ENCODE measurements around the gene POMT2.

Gene POMT2

GRCh38 chr14:77329872-77330271 is 9.2 kb upstream of the POMT2 start:
- CTCF ChIA-PET = interaction anchor here (0.9 to 5.1 kb wide), 4 partner anchors 9 to 206 kb away, joined by 3 to 32 read pairs (median 4); no protein-coding TSS in a partner anchor
- DNase-seq (ENCODE audit: extremely low spot score) = no peak
- TF ChIP-seq CTCF (IDR thresholded peaks at IDR 0.05; ENCODE audit: control extremely low read depth, extremely low read depth, low read depth, missing control alignments) = no peak
- POLR2A ChIA-PET = interaction anchor here (0.8 kb wide), 1 partner anchor 128 kb away, joined by 3 read pairs; the partner anchor contains the start of gene VIPAS39

GRCh38 chr14:77327111-77327510 is 6.4 kb upstream of the POMT2 start:
- TF ChIP-seq CTCF (IDR thresholded peaks at IDR 0.05; ENCODE audit: control extremely low read depth, extremely low read depth, low read depth, missing control alignments) = no peak
- CTCF ChIA-PET = interaction anchor here (3.1 to 5.1 kb wide), 2 partner anchors 9 to 12 kb away, joined by 10 to 32 read pairs; no protein-coding TSS in a partner anchor
- POLR2A ChIA-PET = no interaction called here
- no peak for DNase-seq (ENCODE audit: extremely low spot score)

GRCh38 chr14:77325746-77326094 is 5.0 kb upstream of the POMT2 start:
- POLR2A ChIA-PET = no interaction called here
- TF ChIP-seq CTCF (IDR thresholded peaks at IDR 0.05; ENCODE audit: control extremely low read depth, extremely low read depth, low read depth, missing control alignments) = no peak
- DNase-seq (ENCODE audit: extremely low spot score) = no peak
- CTCF ChIA-PET = interaction anchor here (2.9 to 3.1 kb wide), 2 partner anchors 10 kb away, joined by 10 to 21 read pairs; no protein-coding TSS in a partner anchor

DNA sequence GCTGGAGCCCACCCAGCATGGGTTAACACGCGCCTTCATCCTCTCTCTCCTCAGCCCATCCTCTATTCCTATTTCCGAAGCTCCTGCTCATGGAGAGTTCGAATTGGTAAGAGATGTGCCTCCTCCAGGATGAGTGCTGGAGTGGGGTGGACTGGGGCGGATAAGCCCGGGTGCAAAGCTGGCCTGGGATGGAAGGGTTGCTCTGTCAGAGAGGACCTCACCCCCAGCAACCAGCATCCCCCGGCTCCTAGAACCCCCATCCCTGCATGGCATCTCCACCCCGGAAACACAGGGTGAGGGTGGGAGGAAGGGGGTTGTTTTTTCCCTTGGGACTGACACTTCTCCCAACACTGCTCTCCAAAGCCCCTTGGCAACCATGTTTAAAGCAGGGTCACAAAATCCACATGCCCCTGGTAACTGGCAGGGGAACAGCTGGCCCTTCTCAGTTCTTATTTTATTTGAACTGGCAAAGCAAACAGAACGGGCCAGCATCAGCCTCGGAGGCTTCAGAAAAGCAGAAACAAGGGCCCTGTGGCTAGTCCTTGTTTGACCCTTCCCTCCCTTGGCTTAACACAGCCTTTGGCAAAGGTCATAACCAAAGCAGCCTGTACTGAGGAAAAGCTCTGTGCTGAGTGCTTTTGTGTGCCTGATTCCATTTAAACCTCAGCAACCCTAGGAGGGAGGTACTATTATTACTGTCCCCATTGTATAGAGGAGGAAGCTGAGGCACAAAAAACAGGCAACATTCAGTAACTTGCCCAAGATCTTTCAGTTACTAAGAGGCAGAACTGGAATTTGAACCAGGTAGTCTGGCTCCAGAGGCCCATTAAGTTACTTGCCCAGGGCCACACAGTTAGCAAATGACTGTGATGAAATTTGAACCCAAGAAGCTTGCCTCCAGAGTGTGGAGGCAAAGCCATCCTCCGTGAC is 4.4 kb upstream of the POMT2 start:
- CTCF ChIA-PET = interaction anchor here (0.9 to 3.1 kb wide), 4 partner anchors 9 to 18 kb away, joined by 3 to 21 read pairs (median 7); no protein-coding TSS in a partner anchor
- no peak for TF ChIP-seq CTCF (IDR thresholded peaks at IDR 0.05; ENCODE audit: control extremely low read depth, extremely low read depth, low read depth, missing control alignments)

DNA sequence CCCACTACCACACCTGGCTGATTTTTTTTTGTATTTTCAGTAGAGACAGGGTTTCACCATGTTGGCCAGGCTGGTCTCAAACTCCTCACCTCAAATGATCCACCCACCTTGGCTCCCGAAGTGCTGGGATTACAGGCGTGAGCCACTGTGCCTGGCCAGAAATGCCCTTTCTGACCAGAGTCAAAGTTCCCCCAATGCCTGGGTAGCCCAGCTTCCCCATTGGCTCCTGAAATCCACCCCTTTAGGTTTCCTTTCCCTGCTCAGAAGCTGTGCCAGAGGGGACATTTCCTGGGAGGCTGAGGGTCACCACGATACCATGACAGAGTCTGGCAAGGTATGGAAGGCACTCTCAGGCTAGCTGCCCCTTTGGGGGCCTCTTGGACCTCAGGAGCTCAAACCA is 3.6 kb upstream of the POMT2 start:
- no peak for TF ChIP-seq CTCF (IDR thresholded peaks at IDR 0.05; ENCODE audit: control extremely low read depth, extremely low read depth, low read depth, missing control alignments)
- ChIA-PET POLR2A (no interaction called here), CTCF (interaction anchor here (0.9 to 2.9 kb wide), 3 partner anchors 8 to 19 kb away, joined by 3 to 21 read pairs (median 4); no protein-coding TSS in a partner anchor)
- DNase-seq (ENCODE audit: extremely low spot score) = no peak

More for the DNA sequence above, 4.4 kb upstream of the POMT2 start:
- no peak for DNase-seq (ENCODE audit: extremely low spot score)
- POLR2A ChIA-PET = no interaction called here

DNA sequence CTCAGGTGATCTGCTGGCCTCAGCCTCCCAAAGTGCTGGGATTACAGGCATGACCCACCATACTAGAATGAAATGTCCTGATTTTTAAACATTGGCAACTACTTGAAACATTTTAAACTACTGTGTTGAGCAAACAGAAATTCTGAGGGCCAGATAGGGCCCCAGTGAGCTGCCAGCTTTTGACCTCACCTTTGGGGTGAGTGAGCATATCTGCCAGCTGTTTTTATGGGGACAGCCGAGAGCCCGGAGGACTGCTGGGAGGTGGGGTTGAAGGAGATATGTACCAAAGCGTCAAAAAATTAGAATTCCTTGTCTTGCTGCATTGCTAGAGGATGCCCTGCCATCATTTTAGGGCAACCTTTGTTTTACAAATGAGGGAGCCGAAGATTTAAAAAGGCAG is 2.9 kb upstream of the POMT2 start:
- ChIA-PET CTCF (interaction anchor here (1.2 to 1.5 kb wide), 2 partner anchors 14 to 20 kb away, joined by 4 to 6 read pairs; no protein-coding TSS in a partner anchor), POLR2A (no interaction called here)
- TF ChIP-seq CTCF (IDR thresholded peaks at IDR 0.05; ENCODE audit: control extremely low read depth, extremely low read depth, low read depth, missing control alignments) = no peak
- no peak for DNase-seq (ENCODE audit: extremely low spot score)

Data from GM10248 (cell line).